Small intestine (tissue), 7 donors: ENCODE results near the gene ATF7IP2. TPM values are rescaled to one million over a fixed set of nuclear protein-coding genes. Genes with fewer than 3 reads are reported as not detected.
A peak's percentile ranks its signal among the peaks of the same experiment; 100 is the strongest.

Experiments used
- DNase-seq, 2 donors: peaks; one replicate each; pipeline versions ENCODE4 v3.0.0 to v3.0.0-alpha.2; 2013
- FAIRE-seq: peaks from 2 replicates; lab custom pipeline; 2012; peaks lifted over from hg19 to GRCh38; lab: Jason Lieb, UNC
- H3K27ac ChIP-seq, 3 donors: one replicate each; pipeline ENCODE4 v1.5.1; 2013; ENCODE audit warnings: low read length in 2 of 3, mild to moderate bottlenecking in 2 of 3, control low read depth in 1 of 3, inconsistent platforms in 1 of 3, low read depth in 1 of 3, moderate library complexity in 1 of 3
- H3K27me3 ChIP-seq, 3 donors: one replicate each; pipeline ENCODE4 v1.6.1; 2013; ENCODE audit warnings: low read length in 3 of 3, inconsistent platforms in 1 of 3; ENCODE audit not compliant: control insufficient read depth in 3 of 3, insufficient read depth in 3 of 3
- H3K36me3 ChIP-seq, 3 donors: one replicate each; pipeline ENCODE4 v1.6.1; 2013; ENCODE audit warnings: low read length in 3 of 3, inconsistent platforms in 1 of 3, low read depth in 1 of 3, mild to moderate bottlenecking in 1 of 3, moderate library complexity in 1 of 3; ENCODE audit not compliant: control insufficient read depth in 3 of 3, insufficient read depth in 2 of 3
- H3K4me1 ChIP-seq, 3 donors: one replicate each; pipeline ENCODE4 v1.6.1; 2013; ENCODE audit warnings: low read length in 2 of 3, inconsistent platforms in 1 of 3, low read depth in 1 of 3, mild to moderate bottlenecking in 1 of 3, moderate library complexity in 1 of 3; ENCODE audit not compliant: control insufficient read depth in 3 of 3, insufficient read depth in 2 of 3
- H3K4me3 ChIP-seq, 3 donors: one replicate each; pipeline ENCODE4 v1.5.1; 2013; ENCODE audit warnings: low read length in 3 of 3, control low read depth in 1 of 3, inconsistent platforms in 1 of 3, low read depth in 1 of 3, mild to moderate bottlenecking in 1 of 3, moderate library complexity in 1 of 3
- H3K9me3 ChIP-seq, 2 donors: one replicate each; pipeline ENCODE4 v1.6.1; 2013; ENCODE audit warnings: low read depth in 1 of 2, low read length in 1 of 2; ENCODE audit not compliant: control insufficient read depth in 2 of 2, insufficient read depth in 1 of 2
- WGBS, 3 donors: extraction: QIAGEN DNeasy Blood & Tissue Kit; methylation state at CpG; one replicate each; pipeline ENCODE4 v1.1.7; 2013; 5-methylcytosine and 5-hydroxymethylcytosine counted together
- polyA plus RNA-seq, 4 donors: library from polyadenylated mRNA; stranded (reverse) in 3 of 4; unstranded in 1 of 4; fragments of 200-250 nt in 3 of 4; fragments of 120-200 nt in 1 of 4; gene quantifications; one replicate each; pipeline versions ENCODE4 v1.2.1 to v1.2.3, GENCODE V29; 2013
- donor health status: healthy with polysubstance abuse.
- donor health status: control.
- donor health status: control.
- donor health status: Bipolar disorder and iron deficiency.
- donor health status: healthy.

The ATF7IP2 gene
- polyA plus RNA-seq, 4 donors: 9.6 to 58.2 (median 23.7) TPM

DNA sequence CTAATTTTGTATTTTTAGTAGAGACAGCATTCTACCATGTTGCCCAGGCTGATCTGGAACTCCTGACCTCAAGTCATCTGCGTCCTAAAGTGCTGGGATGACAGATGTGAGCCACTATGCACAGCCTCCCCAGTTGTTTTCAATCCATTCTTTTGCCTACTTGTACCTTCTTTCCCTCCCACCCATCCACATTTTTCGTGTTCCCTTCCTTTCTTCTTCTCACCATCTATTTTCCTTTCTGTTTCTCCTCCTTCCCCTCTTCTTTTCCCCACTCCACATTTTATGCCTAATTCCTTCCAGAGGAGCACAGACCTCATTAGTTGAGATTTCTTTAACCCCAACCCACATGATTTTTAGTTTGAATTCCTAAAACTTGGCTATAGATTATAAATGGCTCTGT, 94.3 kb downstream of the ATF7IP2 start:
- Histone ChIP-seq H3K27me3 (no peaks in the 10 kb centered on the region), H3K4me3 (no peak overlapping the region), H3K4me1 (no peaks in the 10 kb centered on the region), H3K27ac (no peak overlapping the region), H3K36me3 (peaks cover 0 to 5% (median 2%) of the 10 kb centered on the region in 3 donors), H3K9me3 (peaks cover 0 to under 1% of the 10 kb centered on the region in 2 donors)
- DNase-seq (no peak), FAIRE-seq (no peak)
- WGBS, 3 donors: 86 to 94% (median 91%) methylated on average over 2 of the region's 2 CpGs

DNA sequence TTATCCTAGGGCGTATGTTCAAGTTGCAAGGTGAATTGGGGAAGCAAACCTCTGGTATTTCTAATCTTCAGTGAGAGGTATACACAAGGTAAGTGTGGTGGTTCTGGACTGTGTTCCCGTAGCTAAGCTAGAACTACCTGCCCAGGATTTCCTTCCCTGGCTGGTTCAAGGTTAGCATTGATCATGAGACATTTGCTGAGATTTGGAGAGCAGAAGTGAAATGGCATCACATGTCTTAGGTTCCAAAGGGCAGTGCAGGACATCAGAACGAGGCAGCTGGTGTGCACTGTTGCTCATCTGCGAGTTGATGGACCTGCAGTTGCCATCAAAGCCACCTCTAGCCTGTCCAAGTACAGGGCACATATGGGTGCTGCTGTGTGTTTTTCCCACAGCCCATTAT, 99.3 kb downstream of the ATF7IP2 start:
- Histone ChIP-seq H3K4me1 (no peaks in the 10 kb centered on the region), H3K27ac (no peak overlapping the region), H3K27me3 (no peaks in the 10 kb centered on the region), H3K9me3 (peaks cover 0 to 15% of the 10 kb centered on the region in 2 donors), H3K4me3 (no peak overlapping the region), H3K36me3 (peaks cover 0 to 7% (median 2%) of the 10 kb centered on the region in 3 donors)
- no peak for FAIRE-seq
- peak in 1 of 2 donors; percentile 27 for DNase-seq
- 88 to 95% (median 93%) methylated on average over 4 of the region's 4 CpGs for WGBS, 3 donors

DNA sequence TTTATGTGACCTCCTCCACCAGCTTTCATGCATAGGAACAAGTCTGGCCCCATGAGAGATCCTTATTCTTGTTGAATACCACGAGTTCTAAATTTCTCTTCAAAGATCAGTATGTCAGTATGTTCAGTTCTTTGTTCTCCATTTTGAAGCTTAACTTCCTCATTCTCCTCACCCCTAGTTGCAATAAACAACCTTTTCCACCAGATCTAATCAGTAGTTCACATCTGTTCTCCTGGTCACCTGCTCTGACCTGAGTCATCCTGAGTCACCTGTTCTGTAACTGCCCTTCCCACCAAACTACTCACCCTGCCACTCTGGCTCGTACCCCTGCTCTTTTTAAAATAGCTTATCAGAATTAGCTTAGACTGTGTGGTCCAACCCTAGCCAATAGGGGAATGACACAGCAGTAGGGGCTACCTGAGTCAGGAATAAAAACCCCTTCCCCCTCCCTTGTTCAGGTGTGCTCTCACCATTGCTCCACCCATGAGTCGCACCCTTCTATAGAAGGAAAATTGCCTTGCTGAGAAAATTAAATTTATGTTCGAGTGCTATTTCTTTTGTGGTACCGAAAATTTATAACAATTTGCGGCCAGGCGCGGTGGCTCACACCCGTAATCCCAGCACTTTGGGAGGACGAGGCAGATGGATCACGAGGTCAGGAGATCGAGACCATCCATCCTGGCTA, 100.0 kb downstream of the ATF7IP2 start:
- FAIRE-seq (no peak), DNase-seq (no peak)
- Histone ChIP-seq H3K36me3 (peaks cover 0 to 7% (median 2%) of the 10 kb centered on the region in 3 donors), H3K27me3 (no peaks in the 10 kb centered on the region), H3K9me3 (peaks cover 0 to 15% of the 10 kb centered on the region in 2 donors), H3K4me3 (no peak overlapping the region), H3K27ac (no peak overlapping the region), H3K4me1 (no peaks in the 10 kb centered on the region)
- WGBS, 3 donors: 93 to 96% (median 93%) methylated on average over 12 of the region's 12 CpGs

DNA sequence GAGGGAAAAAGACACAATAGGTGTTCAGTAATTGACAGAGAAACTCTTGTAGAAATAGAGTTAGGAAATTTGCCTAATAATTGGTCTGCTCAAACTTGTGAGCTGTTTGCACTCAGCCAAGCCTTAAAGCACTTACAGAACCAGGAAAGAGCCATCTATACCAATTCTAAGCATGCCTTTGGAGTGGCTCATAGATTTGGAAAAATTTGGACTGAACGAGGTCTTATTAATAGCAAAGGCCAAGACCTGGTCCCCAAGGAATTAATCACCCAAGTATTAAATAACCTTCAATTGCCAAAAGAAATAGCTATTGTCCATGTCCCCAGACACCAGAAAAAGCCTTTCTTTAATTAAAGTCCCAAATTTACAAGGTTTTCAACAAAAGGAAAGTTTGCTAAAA, 104.3 kb downstream of the ATF7IP2 start:
- H3K36me3 ChIP-seq: peaks cover 0 to 2% (median 0%) of the 10 kb centered on the region in 3 donors
- peaks cover 0 to 21% of the 10 kb centered on the region in 2 donors for H3K9me3 ChIP-seq
- FAIRE-seq: no peak
- WGBS, 3 donors: 65 to 74% (median 72%) methylated on average over 1 of the region's 1 CpG
- no peak for DNase-seq
- H3K27me3 ChIP-seq: no peaks in the 10 kb centered on the region
- H3K27ac ChIP-seq: no peak overlapping the region
- H3K4me3 ChIP-seq: no peak overlapping the region
- no peaks in the 10 kb centered on the region for H3K4me1 ChIP-seq

DNA sequence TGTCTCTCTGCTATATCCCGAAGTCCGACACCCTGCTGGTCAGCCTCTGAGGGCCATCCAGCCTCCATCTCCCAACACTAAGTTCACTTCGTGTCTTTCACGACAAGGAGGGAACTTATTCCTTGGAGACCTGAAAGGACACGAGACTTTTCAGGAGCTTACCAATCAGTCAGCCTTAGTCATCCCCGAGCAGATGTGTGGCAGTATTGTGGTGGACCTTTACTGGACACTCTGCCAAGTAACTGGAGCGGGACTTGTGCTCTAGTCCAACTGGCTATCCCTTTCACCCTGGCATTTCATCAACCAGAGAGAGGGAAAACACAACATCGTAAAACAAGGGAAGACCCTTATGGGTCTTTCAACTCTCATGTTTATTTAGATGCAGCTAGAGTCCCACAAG, 107.4 kb downstream of the ATF7IP2 start:
- 93 to 97% (median 94%) methylated on average over 8 of the region's 8 CpGs for WGBS, 3 donors
- FAIRE-seq: no peak

DNA sequence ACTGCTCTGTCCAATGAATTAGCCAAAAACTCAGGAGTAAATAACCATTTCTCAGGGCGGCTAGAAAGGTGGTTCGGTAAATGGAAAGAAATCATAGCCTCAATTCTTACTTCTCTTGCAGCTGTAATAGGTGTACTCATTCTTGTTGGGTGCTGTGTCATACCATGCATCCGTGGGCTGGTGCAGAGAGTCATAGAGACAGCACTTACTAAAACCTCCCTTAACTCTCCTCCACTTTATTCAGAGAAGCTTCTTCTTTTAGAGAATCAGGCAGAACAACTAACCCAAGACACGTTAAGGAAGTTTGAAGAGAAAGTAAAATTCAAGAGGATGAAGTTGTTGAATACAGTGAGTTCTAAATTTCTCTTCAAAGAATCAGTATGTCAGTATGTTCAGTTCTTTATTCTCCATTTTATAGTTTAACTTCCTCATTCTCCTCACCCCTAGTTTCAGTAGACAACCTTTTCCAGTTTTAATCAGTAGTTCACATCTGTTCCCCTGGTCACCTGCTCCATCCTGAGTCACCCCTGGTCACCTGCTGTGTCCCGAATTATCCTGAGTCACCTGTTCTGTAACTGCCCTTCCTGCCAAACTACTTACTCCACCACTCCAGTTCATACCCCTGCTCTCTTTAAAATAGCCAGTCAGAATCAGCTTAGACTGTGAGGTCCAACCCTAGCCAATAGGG, 108.6 kb downstream of the ATF7IP2 start:
- 68 to 84% (median 73%) methylated on average over 5 of the region's 5 CpGs for WGBS, 3 donors
- no peak for DNase-seq

More for the DNA sequence above, 107.4 kb downstream of the ATF7IP2 start:
- no peaks in the 10 kb centered on the region for H3K27me3 ChIP-seq
- no peak for DNase-seq
- H3K27ac ChIP-seq: no peak overlapping the region
- no peaks in the 10 kb centered on the region for H3K4me1 ChIP-seq
- no peak overlapping the region for H3K4me3 ChIP-seq
- peaks cover 0 to 8% of the 10 kb centered on the region in 2 donors for H3K9me3 ChIP-seq
- H3K36me3 ChIP-seq: no peaks in the 10 kb centered on the region

DNA sequence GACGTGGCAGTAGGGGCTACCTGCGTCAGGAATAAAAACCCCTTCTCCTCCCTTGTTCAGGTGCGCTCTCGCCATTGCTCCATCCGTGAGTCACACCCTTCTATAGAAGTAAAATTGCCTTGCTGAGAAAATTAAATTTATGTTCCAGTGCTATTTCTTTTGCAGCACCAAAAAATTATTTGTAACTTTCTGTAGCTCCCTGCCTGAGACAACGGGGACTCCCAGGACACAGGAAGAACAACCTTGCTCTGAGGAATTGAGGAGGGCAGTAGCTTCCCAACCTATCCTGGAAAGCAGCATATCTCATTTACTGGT, 109.1 kb downstream of the ATF7IP2 start:
- peaks cover 0 to 8% of the 10 kb centered on the region in 2 donors for H3K9me3 ChIP-seq
- FAIRE-seq (no peak), DNase-seq (no peak)
- H3K36me3 ChIP-seq: no peaks in the 10 kb centered on the region
- no peaks in the 10 kb centered on the region for H3K27me3 ChIP-seq
- H3K27ac ChIP-seq: no peak overlapping the region
- H3K4me3 ChIP-seq: no peak overlapping the region
- 83 to 97% (median 93%) methylated on average over 6 of the region's 6 CpGs for WGBS, 3 donors
- no peaks in the 10 kb centered on the region for H3K4me1 ChIP-seq

More for the DNA sequence above, 108.6 kb downstream of the ATF7IP2 start:
- H3K4me3 ChIP-seq: no peak overlapping the region
- H3K27me3 ChIP-seq: no peaks in the 10 kb centered on the region
- H3K36me3 ChIP-seq: no peaks in the 10 kb centered on the region
- H3K4me1 ChIP-seq: no peaks in the 10 kb centered on the region
- peaks cover 0 to 8% of the 10 kb centered on the region in 2 donors for H3K9me3 ChIP-seq
- no peak for FAIRE-seq
- no peak overlapping the region for H3K27ac ChIP-seq

DNA sequence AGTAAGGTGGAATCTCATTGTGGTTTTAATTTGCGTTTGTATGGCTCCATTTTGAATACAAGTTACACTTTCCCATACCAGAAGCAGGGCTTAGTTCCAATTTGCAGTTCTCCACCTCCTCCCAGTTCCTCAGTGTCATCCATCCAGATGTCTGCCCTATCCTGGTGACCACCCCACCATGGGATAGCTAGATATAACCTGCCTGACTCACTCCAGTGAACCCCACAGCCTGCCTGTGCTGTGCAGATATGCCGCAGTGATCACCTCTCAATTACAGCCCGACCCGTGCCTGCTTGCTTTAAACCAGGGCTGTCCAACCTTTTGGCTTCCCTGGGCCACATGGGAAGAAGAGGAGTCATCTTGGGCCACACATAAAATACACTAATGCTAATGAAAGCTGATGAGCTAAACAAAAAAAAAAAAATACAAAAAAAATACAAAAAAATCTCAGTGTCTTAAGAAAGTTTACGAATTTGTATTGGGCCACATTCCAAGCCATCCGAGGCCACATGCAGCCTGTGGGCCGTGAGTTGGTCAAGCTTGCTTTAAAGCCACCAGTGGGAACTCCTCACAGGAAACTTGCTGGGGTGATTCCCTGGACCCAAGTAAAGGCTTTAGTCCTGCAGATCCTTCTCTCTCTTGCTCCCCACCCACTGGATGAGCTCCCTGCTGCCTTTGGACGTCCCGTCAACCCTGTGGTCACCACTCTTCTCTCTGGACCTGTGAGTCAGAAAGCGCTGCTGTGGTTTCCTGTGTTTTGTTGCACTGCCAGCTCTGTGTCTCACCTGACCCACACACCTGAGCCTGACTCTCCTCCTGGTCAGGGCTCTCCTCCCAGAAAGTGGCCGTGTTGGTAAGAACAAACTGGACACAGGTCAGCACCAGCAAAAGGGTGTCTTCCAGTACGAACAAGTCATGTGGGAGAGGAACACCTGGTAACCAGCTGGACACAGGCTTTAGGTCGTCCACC, 111.6 kb downstream of the ATF7IP2 start:
- FAIRE-seq (no peak), DNase-seq (no peak)

More for the DNA sequence above, 111.6 kb downstream of the ATF7IP2 start:
- WGBS, 3 donors: 86 to 93% (median 88%) methylated on average over 13 of the region's 13 CpGs
- Histone ChIP-seq H3K36me3 (no peaks in the 10 kb centered on the region), H3K27me3 (no peaks in the 10 kb centered on the region), H3K27ac (no peak overlapping the region), H3K4me3 (peak overlapping the region in 1 of 3 donors; percentile 10), H3K9me3 (peaks cover 0 to 8% of the 10 kb centered on the region in 2 donors), H3K4me1 (peaks cover 0 to 3% (median 0%) of the 10 kb centered on the region in 3 donors)
